C1 segment of cervical spinal cord (tissue), 14 donors: Measurements from ENCODE around the gene SHC3.

Source experiments
- DNase-seq, 14 donors: peaks; one replicate each; lab custom pipeline; 2025; lab: John Stamatoyannopoulos, UW

Gene SHC3

GRCh38 chr9:89154651-89155336 lies 23.8 kb downstream of the SHC3 start:
- no peak for DNase-seq

GRCh38 chr9:89154218-89154617 lies 24.4 kb downstream of the SHC3 start:
- no peak for DNase-seq

GRCh38 chr9:89153232-89154017 lies 25.2 kb downstream of the SHC3 start:
- peak in 1 of 14 donors; percentile 31 for DNase-seq

- no peak for DNase-seq
Observed at GRCh38 chr9:89149726-89150125, 28.9 kb downstream of the SHC3 start.

DNA sequence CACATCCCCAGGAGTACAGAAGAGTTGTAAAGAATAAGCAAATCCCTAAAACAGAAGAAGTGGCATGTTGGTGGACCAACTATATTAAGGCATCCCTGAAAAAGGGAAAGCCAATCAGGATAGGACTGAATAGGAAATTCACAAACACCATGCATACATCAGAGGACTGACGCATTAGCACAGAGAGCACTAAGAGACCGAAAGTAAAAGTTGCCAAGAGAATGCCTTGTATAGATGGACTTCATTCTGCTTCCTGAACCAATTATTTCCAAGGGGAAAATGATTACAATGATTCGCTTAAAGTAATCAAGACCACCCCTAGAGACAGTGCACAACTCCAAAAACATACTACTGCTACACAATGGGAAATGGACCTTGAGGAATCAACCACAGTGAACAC lies 33.5 kb downstream of the SHC3 start:
- DNase-seq: no peak

GRCh38 chr9:89144238-89144637 lies 34.4 kb downstream of the SHC3 start:
- no peak for DNase-seq

- DNase-seq: no peak
Observed at GRCh38 chr9:89143266-89143665, 35.4 kb downstream of the SHC3 start.

GRCh38 chr9:89139455-89139854 lies 39.2 kb downstream of the SHC3 start:
- DNase-seq: no peak

DNA sequence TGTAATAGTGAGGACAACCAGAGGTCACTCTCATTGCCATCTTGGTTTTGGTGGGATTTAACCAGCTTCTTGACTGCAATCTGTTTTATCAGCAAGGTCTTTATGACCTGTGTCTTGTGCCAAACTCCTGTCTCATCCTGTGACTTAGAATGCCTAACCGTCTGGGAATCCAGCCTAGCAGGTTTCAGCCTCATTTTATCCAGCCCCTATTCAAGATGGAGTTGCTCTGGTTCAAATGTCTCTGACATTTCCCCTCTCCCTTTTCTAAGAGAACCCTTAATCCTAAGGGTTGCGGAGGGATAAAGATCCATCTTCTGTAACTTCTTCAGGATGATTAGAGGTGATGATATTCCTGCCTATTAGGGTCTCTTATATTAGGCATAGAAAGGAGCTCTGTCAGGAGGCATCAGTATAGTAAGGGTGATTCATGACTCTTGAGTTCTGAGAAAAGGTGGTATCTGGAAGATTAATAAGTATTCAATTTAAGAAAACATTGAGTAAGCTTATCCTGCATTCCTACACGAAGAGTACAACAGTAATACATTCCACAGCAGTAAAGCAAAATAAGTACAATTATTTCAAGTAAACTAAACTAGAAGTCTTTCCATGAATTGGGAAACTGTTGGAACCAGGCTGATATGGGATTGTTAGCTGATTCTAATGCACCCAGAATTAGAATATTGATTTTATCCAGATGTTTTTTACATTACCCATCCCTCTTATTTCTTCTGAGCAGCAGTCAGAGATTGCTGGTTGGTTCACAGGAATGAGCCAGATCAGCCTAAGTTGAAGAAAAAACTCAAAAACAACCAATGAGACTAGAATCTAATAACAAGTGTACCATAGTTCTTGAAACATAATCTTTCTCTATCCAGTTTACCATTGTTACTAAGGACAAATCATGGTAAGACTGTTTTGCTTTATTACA lies 39.9 kb downstream of the SHC3 start:
- no peak for DNase-seq

DNA sequence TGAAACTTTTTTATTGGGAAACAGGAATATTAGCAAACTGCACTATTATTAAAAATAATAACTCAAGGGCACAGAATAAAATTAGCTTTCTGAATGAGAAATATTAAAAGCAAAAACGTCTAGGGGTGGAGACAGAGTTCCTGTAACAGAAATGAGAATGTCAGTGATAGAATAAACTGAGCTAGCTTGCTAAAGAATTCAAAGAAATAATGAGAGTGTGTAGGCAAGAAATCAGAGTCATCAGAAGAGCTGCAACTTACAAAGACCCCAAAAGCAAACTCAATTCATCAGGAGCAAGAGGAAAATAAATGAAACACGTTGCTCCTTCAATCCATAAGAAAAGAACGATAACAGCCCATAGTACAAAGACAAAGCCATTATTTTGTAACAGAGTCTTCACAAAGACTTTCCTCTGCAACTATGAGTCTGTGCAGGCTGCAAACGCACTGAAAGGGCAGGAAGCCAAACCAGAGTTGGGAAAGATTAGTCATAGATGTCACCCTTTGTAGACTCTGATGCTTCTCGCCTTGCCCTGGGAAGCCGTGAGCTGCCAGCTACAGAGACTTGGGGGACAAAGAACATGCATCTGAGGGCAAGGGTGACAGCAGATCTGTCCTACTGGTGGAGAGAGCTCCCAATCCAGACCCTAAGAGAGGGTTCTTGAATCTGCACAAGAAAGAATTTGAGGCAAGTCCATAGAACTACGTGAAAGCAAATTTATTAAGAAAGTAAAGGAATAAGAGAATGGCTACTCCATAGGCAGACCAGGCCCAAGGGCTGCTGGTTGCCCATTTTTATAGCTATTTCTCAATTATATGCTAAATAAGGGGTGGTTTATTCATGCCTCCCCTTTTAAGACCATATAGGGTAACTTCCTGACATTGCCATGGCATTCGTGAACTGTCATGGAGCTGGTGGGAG lies 40.8 kb downstream of the SHC3 start:
- DNase-seq: peak in 1 of 14 donors; percentile 12

DNA sequence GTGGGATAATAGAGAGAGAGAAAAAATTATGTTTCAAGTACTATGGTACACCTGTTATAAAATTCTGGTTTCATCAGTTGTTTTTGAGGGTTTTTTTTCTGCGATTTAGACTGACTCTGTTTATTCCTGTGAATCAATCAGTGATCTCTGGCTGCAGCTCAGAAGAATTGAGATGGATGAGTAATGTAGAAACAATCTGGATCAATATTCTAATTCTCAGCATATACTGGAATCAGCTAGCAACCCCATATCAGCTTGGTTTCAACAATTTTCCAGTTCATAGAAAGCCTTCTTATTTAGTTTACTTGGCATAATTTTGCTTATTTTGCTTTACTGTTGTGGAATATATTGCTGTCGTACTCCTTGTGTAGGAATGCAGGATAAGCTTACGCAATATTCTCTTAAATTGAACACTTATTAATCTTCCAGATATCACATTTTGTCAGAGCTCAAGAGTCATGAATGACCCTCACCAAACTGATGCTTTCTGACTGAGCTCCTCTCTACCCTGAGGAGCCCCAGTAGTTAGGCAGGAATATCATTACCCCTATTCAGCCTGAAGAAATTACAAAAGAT lies 42.9 kb downstream of the SHC3 start:
- no peak for DNase-seq

- DNase-seq: no peak
Observed at GRCh38 chr9:89134709-89135108, 43.9 kb downstream of the SHC3 start.

GRCh38 chr9:89122949-89123348 lies 55.7 kb downstream of the SHC3 start:
- no peak for DNase-seq

- DNase-seq: no peak
Observed at GRCh38 chr9:89120704-89121103, 57.9 kb downstream of the SHC3 start.

DNA sequence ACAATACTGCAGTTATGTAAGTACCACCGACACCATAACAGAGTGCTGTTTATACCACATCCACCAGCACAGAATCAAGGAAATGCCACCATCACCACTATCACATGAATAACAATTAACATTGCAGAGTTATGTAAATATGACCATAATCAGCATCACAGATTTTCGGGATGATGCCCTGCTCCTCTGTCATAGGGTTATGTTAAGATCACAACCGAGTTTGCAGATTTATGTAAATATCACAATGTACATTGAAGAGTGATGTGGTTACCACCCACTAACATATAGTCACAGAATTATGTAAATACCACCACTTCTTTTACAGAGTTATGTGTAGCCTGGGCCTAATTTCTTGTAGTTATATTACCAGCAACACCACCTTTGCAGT lies 61.8 kb downstream of the SHC3 start:
- DNase-seq: no peak

DNA sequence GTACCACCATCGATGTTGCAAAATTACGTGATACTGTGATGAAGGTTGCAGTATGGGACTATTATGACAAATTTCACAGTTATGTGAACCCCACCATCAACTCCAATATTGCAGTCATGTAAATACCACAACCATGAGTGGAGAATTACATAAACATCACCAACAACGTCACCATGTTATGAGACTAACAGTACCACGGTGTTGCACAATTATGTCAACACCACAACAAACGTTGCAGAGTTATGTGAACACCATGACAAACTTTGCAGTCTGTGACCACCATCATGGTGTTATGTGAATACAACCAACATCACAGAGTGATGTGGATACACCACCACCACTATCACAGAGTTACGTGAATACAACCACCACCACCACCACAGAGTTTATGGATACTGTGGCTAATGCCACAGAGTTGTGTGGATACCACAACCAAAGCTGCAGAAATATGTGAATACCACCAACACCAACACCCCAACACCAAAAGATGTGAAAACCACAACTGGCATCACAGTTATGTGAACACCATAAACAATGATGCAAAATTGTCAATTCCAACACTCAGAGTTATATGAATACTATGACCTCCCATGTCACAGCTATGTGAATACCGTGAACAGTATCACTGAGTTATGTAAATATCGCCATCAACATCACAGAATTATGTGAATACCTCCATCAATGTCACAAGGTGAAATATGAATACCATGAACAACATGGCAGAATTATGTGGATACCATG lies 62.4 kb downstream of the SHC3 start:
- DNase-seq: no peak

- DNase-seq: no peak
Observed at GRCh38 chr9:89115426-89115825, 63.2 kb downstream of the SHC3 start.

GRCh38 chr9:89114741-89115140 lies 63.9 kb downstream of the SHC3 start:
- DNase-seq: no peak

GRCh38 chr9:89113851-89114250 lies 64.8 kb downstream of the SHC3 start:
- no peak for DNase-seq

GRCh38 chr9:89112243-89112642 lies 66.4 kb downstream of the SHC3 start:
- DNase-seq: no peak
